Cardiac fibroblast (primary cell): ENCODE data around the gene EXOC1L.

ENCODE experiments used
- DNase-seq, 2 donors: peaks; one replicate each; pipeline versions ENCODE4 v3.0.0 to v3.0.0-alpha.2; 2010; ENCODE audit warnings: low read depth in 2 of 2
- H3K4me3 ChIP-seq, 2 donors: replicated peaks in 1 of 2; 1 replicate in 1 of 2; 2 replicates in 1 of 2; pipeline ENCODE4 v1.5.1; 2011; ENCODE audit warnings: low read depth in 2 of 2, low read length in 2 of 2, mild to moderate bottlenecking in 2 of 2, moderate library complexity in 1 of 2
- TF ChIP-seq, protein P1 (sequence below): IDR thresholded peaks from one replicate; pipeline ENCODE4 v1.5.1; 2011; ENCODE audit warnings: low read depth, mild to moderate bottlenecking, low read length, inconsistent platforms

The EXOC1L gene

DNA sequence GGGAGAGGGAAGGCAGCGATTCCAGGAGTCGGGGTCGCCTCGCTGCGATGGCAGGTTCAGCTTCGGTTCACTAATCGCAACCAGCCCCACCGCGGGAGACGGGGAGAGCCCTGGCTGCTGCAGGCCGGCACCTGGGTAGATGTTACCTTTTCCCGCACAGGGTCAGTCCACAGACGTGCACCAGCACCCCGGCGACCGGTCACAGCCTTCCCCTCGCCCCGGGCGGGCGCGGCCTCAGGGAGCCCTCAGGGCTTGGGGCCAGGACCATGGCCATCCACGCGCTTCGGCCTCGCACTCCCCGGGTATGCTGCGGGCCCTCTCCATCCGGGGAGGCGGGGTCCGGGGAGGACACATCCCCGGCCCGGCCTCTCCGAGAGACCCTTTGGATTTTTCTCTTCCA is 26.1 kb upstream of the EXOC1L start:
- H3K4me3 ChIP-seq, result peak overlapping the region in 1 of 2 donors; percentile 26
- DNase-seq, result no peak
- TF ChIP-seq, protein P1, sequence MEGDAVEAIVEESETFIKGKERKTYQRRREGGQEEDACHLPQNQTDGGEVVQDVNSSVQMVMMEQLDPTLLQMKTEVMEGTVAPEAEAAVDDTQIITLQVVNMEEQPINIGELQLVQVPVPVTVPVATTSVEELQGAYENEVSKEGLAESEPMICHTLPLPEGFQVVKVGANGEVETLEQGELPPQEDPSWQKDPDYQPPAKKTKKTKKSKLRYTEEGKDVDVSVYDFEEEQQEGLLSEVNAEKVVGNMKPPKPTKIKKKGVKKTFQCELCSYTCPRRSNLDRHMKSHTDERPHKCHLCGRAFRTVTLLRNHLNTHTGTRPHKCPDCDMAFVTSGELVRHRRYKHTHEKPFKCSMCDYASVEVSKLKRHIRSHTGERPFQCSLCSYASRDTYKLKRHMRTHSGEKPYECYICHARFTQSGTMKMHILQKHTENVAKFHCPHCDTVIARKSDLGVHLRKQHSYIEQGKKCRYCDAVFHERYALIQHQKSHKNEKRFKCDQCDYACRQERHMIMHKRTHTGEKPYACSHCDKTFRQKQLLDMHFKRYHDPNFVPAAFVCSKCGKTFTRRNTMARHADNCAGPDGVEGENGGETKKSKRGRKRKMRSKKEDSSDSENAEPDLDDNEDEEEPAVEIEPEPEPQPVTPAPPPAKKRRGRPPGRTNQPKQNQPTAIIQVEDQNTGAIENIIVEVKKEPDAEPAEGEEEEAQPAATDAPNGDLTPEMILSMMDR, result no peak

DNA sequence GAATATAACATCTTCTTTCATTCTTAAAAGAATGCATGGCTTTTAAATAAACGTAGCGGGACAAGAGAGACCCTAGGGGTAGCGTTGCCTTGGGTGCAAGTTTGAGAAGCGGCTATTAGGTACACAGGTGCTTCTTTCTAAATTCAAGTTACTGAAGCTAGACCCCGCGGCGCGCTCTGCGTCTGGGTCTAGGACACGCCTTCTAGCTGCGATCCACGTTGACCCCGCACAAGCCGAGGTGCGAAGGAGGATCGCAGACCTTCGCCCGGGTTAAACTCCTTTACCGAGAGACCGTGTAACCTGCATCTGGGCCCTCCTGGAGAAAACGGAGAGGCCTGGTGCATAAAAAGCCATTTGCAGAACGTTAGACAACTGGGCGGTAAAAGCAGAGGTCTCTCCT is 25.5 kb upstream of the EXOC1L start:
- no peak for DNase-seq
- H3K4me3 ChIP-seq, result no peak overlapping the region
- TF ChIP-seq, protein P1, result no peak

DNA sequence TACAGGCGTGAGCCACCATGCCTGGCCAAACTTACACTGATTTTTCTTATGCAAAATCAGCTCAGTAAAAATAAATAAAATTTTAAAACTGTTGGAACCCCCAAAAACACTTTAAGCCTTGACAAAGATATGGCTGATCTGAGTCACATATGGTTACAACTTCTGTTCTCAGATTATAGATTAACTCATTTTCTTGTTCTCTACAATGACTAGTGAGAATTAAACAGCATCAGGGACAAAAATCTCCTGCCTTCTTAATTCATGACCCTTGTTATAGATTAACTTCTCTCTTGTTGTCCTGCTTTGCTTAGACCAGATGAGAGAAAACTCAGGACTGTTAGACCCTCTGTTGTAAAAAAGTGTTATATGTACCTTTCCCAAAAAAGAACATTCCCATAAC is 24.2 kb upstream of the EXOC1L start:
- DNase-seq, result no peak
- TF ChIP-seq, protein P1, result no peak
- H3K4me3 ChIP-seq, result no peak overlapping the region

DNA sequence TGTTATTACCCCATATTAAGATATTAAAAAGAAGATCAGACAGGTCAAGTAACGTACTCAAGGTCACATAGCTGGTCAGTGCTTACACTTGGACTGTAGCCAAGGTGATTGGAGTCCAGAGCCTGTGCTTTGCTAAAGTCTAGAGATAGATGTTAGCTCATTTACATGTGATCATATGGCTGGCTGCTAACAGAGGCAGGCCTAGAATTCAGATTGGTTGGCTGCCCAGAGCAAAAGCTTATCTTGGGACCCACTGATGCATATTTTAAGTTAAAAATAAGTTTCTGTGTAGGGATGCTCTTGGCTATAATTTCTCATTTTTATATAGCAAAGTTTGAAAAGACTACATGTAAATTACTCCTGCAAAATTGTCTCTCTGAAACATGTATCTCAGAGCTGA is 18.1 kb upstream of the EXOC1L start:
- no peak for DNase-seq
- TF ChIP-seq, protein P1, result no peak
- H3K4me3 ChIP-seq, result no peak overlapping the region

DNA sequence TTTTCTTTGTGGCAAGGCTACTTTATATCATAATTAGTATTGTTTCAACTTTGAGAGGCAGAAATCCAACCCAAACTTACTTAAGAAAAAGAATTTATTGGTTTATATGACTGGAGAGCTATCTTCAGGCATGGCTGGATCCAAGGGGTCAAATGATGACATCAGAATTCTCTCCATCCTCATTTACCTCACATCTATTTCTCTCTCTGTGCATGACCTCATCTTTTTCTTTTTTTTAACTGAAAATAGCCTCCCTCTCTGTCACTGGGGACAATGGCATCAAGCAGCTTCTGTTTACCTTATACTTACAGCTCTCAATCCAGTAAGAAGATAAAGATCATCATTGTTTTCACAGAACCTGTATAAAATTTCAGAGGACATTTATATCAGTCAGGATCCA is 12.0 kb upstream of the EXOC1L start:
- TF ChIP-seq, protein P1, result no peak
- no peak for DNase-seq
- no peak overlapping the region for H3K4me3 ChIP-seq

DNA sequence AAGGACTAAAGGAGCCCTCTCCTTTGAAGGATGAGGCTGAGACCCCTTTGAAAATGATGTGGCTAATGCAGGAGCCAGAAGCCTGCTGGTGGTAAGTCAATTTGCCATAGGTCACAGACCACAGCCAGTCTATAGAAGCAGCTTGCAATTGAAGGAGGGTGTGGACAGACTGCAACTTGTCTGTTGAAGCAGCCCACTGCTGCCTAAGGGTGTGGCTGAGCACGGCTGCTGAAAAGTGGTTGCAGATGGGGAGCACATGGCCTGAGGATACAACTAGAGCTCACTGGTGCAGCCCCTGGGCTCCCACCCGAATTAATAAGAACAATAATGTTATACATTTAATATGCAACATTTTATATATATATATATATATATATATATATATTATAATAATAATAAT is 11.4 kb upstream of the EXOC1L start:
- no peak for DNase-seq
- TF ChIP-seq, protein P1, result no peak
- H3K4me3 ChIP-seq, result no peak overlapping the region

DNA sequence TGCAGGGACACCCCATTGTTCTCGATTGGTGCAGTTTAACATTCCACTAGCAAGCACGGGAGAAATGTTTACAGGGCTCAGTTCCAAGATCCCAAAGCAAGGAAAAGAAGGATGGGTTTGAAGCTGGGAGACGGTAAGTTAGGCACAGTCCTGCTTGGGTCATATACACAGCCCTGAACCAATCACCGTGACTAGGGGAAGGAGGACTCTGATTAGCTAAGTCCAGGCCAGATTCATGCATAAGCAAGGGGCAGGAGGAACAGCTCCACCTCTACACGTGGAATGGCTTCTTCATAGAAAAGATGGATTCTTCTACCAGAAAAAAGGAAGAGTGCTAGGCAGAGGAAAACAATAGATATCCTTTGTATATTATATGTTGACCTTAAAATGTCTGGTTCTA is 11.0 kb upstream of the EXOC1L start:
- no peak overlapping the region for H3K4me3 ChIP-seq
- no peak for DNase-seq
- TF ChIP-seq, protein P1, result no peak
